NCI-H2196 (cell line): ENCODE results near the gene INTS2.
"Not testable (repeated sequence)": the region's sequence is repeated elsewhere in the genome, so short reads cannot be mapped to it uniquely, and the experiment has no call there.

Experiments
- DNase-seq: peaks from one replicate; lab custom pipeline; 2025; ENCODE audit not compliant: unreplicated experiment; lab: John Stamatoyannopoulos, UW

The INTS2 gene

GRCh38 chr17:61852857-61853256, 74.9 kb downstream of the INTS2 start:
- no peak for DNase-seq

- DNase-seq: no peak
Observed at GRCh38 chr17:61849674-61850073, 78.1 kb downstream of the INTS2 start.

GRCh38 chr17:61848896-61849295, 78.9 kb downstream of the INTS2 start:
- no peak for DNase-seq

GRCh38 chr17:61848247-61848646, 79.5 kb downstream of the INTS2 start:
- DNase-seq: no peak

- DNase-seq: no peak
Observed at GRCh38 chr17:61847659-61848058, 80.1 kb downstream of the INTS2 start.

GRCh38 chr17:61846761-61847375, 80.9 kb downstream of the INTS2 start:
- DNase-seq: no peak

GRCh38 chr17:61846088-61846487, 81.7 kb downstream of the INTS2 start:
- DNase-seq: no peak

- DNase-seq: no peak
Observed at GRCh38 chr17:61843435-61843834, 84.3 kb downstream of the INTS2 start.

- no peak for DNase-seq
Observed at GRCh38 chr17:61842899-61843298, 84.9 kb downstream of the INTS2 start.

- DNase-seq: no peak
Observed at GRCh38 chr17:61839300-61839786, 88.4 kb downstream of the INTS2 start.

GRCh38 chr17:61837175-61838051, 90.4 kb downstream of the INTS2 start:
- DNase-seq: peak; percentile 82

- DNase-seq: no peak
Observed at GRCh38 chr17:61836266-61837174, 91.3 kb downstream of the INTS2 start.

- DNase-seq: no peak
Observed at GRCh38 chr17:61835606-61836005, 92.2 kb downstream of the INTS2 start.

- no peak for DNase-seq
Observed at GRCh38 chr17:61834610-61835009, 93.2 kb downstream of the INTS2 start.

GRCh38 chr17:61833536-61834193, 94.1 kb downstream of the INTS2 start:
- no peak for DNase-seq

- DNase-seq: no peak
Observed at GRCh38 chr17:61832463-61832862, 95.3 kb downstream of the INTS2 start.

GRCh38 chr17:61831099-61831498, 96.7 kb downstream of the INTS2 start:
- no peak for DNase-seq

- DNase-seq: no peak
Observed at GRCh38 chr17:61828694-61829093, 99.1 kb downstream of the INTS2 start.

GRCh38 chr17:61827649-61828395, 100.0 kb downstream of the INTS2 start:
- no peak for DNase-seq

- DNase-seq: not testable (repeated sequence)
Observed at GRCh38 chr17:61826866-61827265, 100.9 kb downstream of the INTS2 start.
